ENCODE data around the gene IKBIP. TPM values are rescaled to one million over a fixed set of nuclear protein-coding genes. Genes with fewer than 3 reads are reported as not detected.

Gene IKBIP
- total RNA-seq (2021): 16.5 and 17.0 TPM in 2 replicates
- long read RNA-seq, transcript IKBIP-201 (3 exons, 3,189 nt): major isoform, 5 of 8 reads
- long read RNA-seq, partial matches to known transcripts: 1 of 8 reads
- long read RNA-seq, other reads (novel, unspliced or antisense): 2 of 8 reads

DNA sequence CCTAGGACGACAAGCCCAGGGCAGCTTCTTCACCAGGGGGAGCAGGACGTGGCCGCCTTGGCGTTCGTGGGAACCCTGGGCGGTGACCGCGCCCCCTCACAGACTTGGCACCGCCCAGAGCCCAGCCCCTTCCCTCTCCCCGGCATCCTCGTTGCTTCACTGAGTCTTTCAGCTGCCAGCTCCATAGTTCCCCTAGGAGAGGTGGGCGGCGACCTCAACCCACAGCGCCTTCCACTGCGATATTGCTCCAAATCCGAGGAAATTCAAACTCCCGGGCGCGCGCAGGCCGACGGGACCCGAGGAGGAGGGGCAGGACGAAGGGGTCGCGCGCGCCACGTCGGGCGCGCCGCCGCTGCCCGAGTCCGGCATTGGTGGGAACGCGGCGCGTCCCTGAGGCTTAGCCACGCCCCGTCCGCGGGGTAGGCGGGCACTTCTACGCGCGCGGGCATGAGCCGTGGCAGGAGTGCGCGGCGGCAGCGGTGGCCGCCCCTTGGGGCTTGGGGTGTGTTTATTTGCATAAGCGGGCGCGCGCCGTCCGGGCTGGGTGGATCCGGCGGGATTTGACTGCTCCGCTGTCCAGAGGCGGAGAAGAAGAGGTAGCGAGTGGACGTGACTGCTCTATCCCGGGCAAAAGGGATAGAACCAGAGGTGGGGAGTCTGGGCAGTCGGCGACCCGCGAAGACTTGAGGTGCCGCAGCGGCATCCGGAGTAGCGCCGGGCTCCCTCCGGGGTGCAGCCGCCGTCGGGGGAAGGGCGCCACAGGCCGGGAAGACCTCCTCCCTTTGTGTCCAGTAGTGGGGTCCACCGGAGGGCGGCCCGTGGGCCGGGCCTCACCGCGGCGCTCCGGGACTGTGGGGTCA, at the start of gene IKBIP, which contains the start of gene APAF1:
Gene IKBIP, minus strand, starts transcription at position 77 of the 860 bp plus-strand sequence. CDS start 87 bp downstream, outside the sequence.
Gene APAF1, plus strand, starts transcription at position 579 of the 860 bp plus-strand sequence. CDS start 3,070 bp downstream, outside the sequence.
- no peaks in the 10 kb centered on the region for H3K27me3 Mint-ChIP-seq (ENCODE audit: low read depth)
- Histone ChIP-seq H3K4me1 (ENCODE audit: insufficient read depth, low read length) (no peaks in the 10 kb centered on the region; the same call in 1 of the 2 replicates), H4K8ac (replicated peaks; ENCODE audit: insufficient read length, low read depth, low read length) (no peak within 1 kb of the TSS), H4K91ac (ENCODE audit: insufficient read length, low read depth, low read length) (no peak within 1 kb of the TSS), H3K9ac (ENCODE audit: extremely low read depth, insufficient read length, low read length) (peak within 1 kb of the TSS; percentile 67), H3K27me3 (ENCODE audit: insufficient read depth, low read length) (no peaks in the 10 kb centered on the region), H2AK5ac (ENCODE audit: insufficient read length, low read length) (no peak within 1 kb of the TSS), H3K4ac (ENCODE audit: low read depth, low read length) (no peak within 1 kb of the TSS), H3K9me3 (ENCODE audit: control insufficient read depth, low read depth, low read length) (no peaks in the 10 kb centered on the region), H3K23me2 (ENCODE audit: insufficient read length, low read depth, low read length, poor library complexity, severe bottlenecking) (no peaks in the 10 kb centered on the region), H3K27ac (ENCODE audit: insufficient read length, low read depth, low read length) (no peak within 1 kb of the TSS), H3K79me2 (ENCODE audit: insufficient read depth, low read length) (no peaks in the 10 kb centered on the region; the same call in 1 of the 2 replicates), H3K14ac (ENCODE audit: insufficient read depth, low read length) (peak within 1 kb of the TSS; percentile 76), H4K5ac (ENCODE audit: insufficient read length, low read depth, low read length) (no peak within 1 kb of the TSS), H4K20me1 (ENCODE audit: control insufficient read depth, insufficient read depth, insufficient read length) (peaks cover 3% of the 10 kb centered on the region), H3K18ac (ENCODE audit: insufficient read length, low read depth, low read length) (no peak within 1 kb of the TSS), H3K23ac (ENCODE audit: insufficient read length, low read depth, low read length) (no peak within 1 kb of the TSS), H2BK120ac (ENCODE audit: low read depth, low read length, poor library complexity, severe bottlenecking) (no peak within 1 kb of the TSS), H2BK20ac (ENCODE audit: low read depth, low read length, poor library complexity, severe bottlenecking) (no peak within 1 kb of the TSS), H3K56ac (ENCODE audit: insufficient read length, low read depth, low read length) (no peak within 1 kb of the TSS), H3K79me1 (ENCODE audit: insufficient read depth, low read depth, low read length, poor library complexity, severe bottlenecking) (no peaks in the 10 kb centered on the region), H2AFZ (ENCODE audit: low read length) (peak within 1 kb of the TSS; percentile 41), H2BK15ac (ENCODE audit: low read depth, low read length) (no peak within 1 kb of the TSS), H3K4me2 (ENCODE audit: insufficient read depth, insufficient read length, low read length) (peak within 1 kb of the TSS; percentile 88), H2BK12ac (ENCODE audit: insufficient read length, low read depth, low read length) (no peak within 1 kb of the TSS), H3T11ph (ENCODE audit: low read length) (no peak within 1 kb of the TSS), H2BK5ac (ENCODE audit: insufficient read length, low read length) (no peak within 1 kb of the TSS)
- H3K4me1 Mint-ChIP-seq: peaks cover 12 to 18% of the 10 kb centered on the region in 2 experiments
- peak within 1 kb of the TSS; percentile 94 to 97 for H3K4me3 Mint-ChIP-seq
- no peaks in the 10 kb centered on the region; a peak in 1 of 5 replicates for H3K9me3 Mint-ChIP-seq
- DNase-seq: peak; percentile 97
- H3K27ac Mint-ChIP-seq: peak within 1 kb of the TSS; percentile 90 to 96 (median 95)
- TF ChIP-seq, protein P1, sequence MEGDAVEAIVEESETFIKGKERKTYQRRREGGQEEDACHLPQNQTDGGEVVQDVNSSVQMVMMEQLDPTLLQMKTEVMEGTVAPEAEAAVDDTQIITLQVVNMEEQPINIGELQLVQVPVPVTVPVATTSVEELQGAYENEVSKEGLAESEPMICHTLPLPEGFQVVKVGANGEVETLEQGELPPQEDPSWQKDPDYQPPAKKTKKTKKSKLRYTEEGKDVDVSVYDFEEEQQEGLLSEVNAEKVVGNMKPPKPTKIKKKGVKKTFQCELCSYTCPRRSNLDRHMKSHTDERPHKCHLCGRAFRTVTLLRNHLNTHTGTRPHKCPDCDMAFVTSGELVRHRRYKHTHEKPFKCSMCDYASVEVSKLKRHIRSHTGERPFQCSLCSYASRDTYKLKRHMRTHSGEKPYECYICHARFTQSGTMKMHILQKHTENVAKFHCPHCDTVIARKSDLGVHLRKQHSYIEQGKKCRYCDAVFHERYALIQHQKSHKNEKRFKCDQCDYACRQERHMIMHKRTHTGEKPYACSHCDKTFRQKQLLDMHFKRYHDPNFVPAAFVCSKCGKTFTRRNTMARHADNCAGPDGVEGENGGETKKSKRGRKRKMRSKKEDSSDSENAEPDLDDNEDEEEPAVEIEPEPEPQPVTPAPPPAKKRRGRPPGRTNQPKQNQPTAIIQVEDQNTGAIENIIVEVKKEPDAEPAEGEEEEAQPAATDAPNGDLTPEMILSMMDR (conservative IDR thresholded peaks at IDR 0.05): no peak
- peaks cover 8 to 23% (median 13%) of the 10 kb centered on the region in 3 experiments for H3K36me3 Mint-ChIP-seq (ENCODE audit: insufficient read depth in 1 of 3, low read depth in 3 of 3)
- no CpG with 5 or more reads among the region's 91 CpGs for WGBS (ENCODE audit: extremely low coverage, insufficient read length, low lambda C conversion rate)

Data from H9 (cell line).